Cardiac muscle cell (in vitro differentiated cells and primary cell): ENCODE data around the gene CCDC18. TPM values are rescaled to one million over a fixed set of nuclear protein-coding genes. Genes with fewer than 3 reads are reported as not detected.
"Not testable (repeated sequence)": the region's sequence is repeated elsewhere in the genome, so short reads cannot be mapped to it uniquely, and the experiment has no call there.

Source experiments
- DNase-seq, 2 donors: peaks; one replicate each; pipeline versions ENCODE4 v3.0.0 to v3.0.0-alpha.2; 2010 to 2017; ENCODE audit warnings: low read depth in 1 of 2, low spot score in 1 of 2
- H3K27ac ChIP-seq: fragments of 200-600 bp; sonication (generic); 2 replicates; pipeline ENCODE4 v1.5.1; 2016
- H3K27me3 ChIP-seq: fragments of 200-600 bp; sonication (generic); 2 replicates; pipeline ENCODE4 v1.6.0; 2016; ENCODE audit warnings: control low read depth
- H3K36me3 ChIP-seq: fragments of 200-600 bp; sonication (generic); 2 replicates; pipeline ENCODE4 v1.5.1; 2016; ENCODE audit warnings: control low read depth
- H3K4me1 ChIP-seq: fragments of 200-600 bp; sonication (generic); 2 replicates; pipeline ENCODE4 v1.8.1; 2017; ENCODE audit warnings: low read depth, mild to moderate bottlenecking, mixed run types
- H3K4me3 ChIP-seq: fragments of 200-600 bp; sonication (generic); 2 replicates; pipeline ENCODE4 v1.5.1; 2016; ENCODE audit warnings: mild to moderate bottlenecking
- H3K9me3 ChIP-seq: fragments of 200-600 bp; sonication (generic); 2 replicates; pipeline ENCODE4 v1.5.1; 2017; ENCODE audit warnings: low read depth, mild to moderate bottlenecking, control low read depth
- polyA plus RNA-seq: library from polyadenylated mRNA; unstranded; fragments of >200 nt; fragmentation: Nextera tagmentation; extraction: Ambion mirVana; gene quantifications from 2 replicates; pipeline ENCODE4 v1.2.1, GENCODE V29; 2016
- total RNA-seq: library from RNA; depleted of rRNA; stranded (reverse); fragments of >200 nt; gene quantifications from 2 replicates; pipeline ENCODE4 v1.2.3, GENCODE V29; 2016
- TF ChIP-seq, protein P1 (sequence below): IDR thresholded peaks from 2 replicates; pipeline ENCODE4 v1.5.1; 2012; ENCODE audit warnings: low read depth, mild to moderate bottlenecking, low read length

The CCDC18 gene
- total and polyA plus RNA-seq, 2 experiments from 2014 or later, result 10.2 to 11.6 TPM

GRCh38 chr1:93167006-93167405 lies 13.5 kb upstream of the CCDC18 start:
- no peak overlapping the region for H3K4me3 ChIP-seq
- no peaks in the 10 kb centered on the region for H3K9me3 ChIP-seq
- no peaks in the 10 kb centered on the region for H3K36me3 ChIP-seq
- no peak for DNase-seq
- no peaks in the 10 kb centered on the region for H3K4me1 ChIP-seq
- H3K27me3 ChIP-seq, result no peaks in the 10 kb centered on the region
- H3K27ac ChIP-seq, result no peak overlapping the region
- TF ChIP-seq, protein P1, sequence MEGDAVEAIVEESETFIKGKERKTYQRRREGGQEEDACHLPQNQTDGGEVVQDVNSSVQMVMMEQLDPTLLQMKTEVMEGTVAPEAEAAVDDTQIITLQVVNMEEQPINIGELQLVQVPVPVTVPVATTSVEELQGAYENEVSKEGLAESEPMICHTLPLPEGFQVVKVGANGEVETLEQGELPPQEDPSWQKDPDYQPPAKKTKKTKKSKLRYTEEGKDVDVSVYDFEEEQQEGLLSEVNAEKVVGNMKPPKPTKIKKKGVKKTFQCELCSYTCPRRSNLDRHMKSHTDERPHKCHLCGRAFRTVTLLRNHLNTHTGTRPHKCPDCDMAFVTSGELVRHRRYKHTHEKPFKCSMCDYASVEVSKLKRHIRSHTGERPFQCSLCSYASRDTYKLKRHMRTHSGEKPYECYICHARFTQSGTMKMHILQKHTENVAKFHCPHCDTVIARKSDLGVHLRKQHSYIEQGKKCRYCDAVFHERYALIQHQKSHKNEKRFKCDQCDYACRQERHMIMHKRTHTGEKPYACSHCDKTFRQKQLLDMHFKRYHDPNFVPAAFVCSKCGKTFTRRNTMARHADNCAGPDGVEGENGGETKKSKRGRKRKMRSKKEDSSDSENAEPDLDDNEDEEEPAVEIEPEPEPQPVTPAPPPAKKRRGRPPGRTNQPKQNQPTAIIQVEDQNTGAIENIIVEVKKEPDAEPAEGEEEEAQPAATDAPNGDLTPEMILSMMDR, result no peak

- not testable (repeated sequence) for H3K36me3 ChIP-seq, H3K27ac ChIP-seq, H3K9me3 ChIP-seq, H3K27me3 ChIP-seq, DNase-seq, H3K4me1 ChIP-seq, H3K4me3 ChIP-seq
Observed at GRCh38 chr1:93170141-93170678, 10.3 kb upstream of the CCDC18 start.

DNA sequence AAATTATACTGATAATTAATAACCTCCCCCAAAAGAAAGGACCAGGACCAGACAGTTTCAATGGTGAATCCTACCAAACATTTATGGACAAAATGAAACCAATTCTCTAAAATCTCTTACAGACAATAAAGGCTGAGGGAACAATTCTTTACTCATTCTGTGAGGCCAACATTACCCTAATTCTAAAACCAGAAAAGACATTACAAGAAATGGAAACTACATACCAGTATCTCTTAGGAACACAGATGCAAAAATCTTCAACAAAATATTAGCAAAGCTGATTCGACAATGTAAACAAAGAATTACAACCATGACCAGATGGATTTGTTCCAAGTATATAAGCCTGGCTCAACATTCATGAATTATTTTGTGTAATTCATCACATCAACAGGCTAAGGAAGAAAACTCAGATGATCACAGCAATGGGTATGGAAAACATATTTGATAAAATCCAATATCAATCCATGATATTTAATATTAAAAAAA lies 8.9 kb upstream of the CCDC18 start:
- H3K4me1 ChIP-seq, result no peaks in the 10 kb centered on the region
- no peaks in the 10 kb centered on the region for H3K27me3 ChIP-seq
- DNase-seq, result no peak
- TF ChIP-seq, protein P1, result no peak
- no peak overlapping the region for H3K4me3 ChIP-seq
- H3K9me3 ChIP-seq, result no peaks in the 10 kb centered on the region
- H3K36me3 ChIP-seq, result no peaks in the 10 kb centered on the region
- H3K27ac ChIP-seq, result no peak overlapping the region

- H3K36me3 ChIP-seq, result no peaks in the 10 kb centered on the region
- TF ChIP-seq, protein P1, result no peak
- H3K4me1 ChIP-seq, result peaks cover 2% of the 10 kb centered on the region
- H3K27me3 ChIP-seq, result no peaks in the 10 kb centered on the region
- H3K4me3 ChIP-seq, result no peak overlapping the region
- H3K9me3 ChIP-seq, result no peaks in the 10 kb centered on the region
- DNase-seq, result peak; percentile 28 to 61
- H3K27ac ChIP-seq, result peak overlapping the region; percentile 17
Observed at GRCh38 chr1:93172778-93173177, 7.7 kb upstream of the CCDC18 start.

- not testable (repeated sequence) for H3K4me3 ChIP-seq, DNase-seq, H3K27me3 ChIP-seq, H3K36me3 ChIP-seq, H3K27ac ChIP-seq, H3K9me3 ChIP-seq
- peaks cover 14% of the 10 kb centered on the region for H3K4me1 ChIP-seq
Observed at GRCh38 chr1:93174638-93175037, 5.9 kb upstream of the CCDC18 start.

GRCh38 chr1:93177991-93178390 lies 2.5 kb upstream of the CCDC18 start:
- H3K36me3 ChIP-seq, result no peaks in the 10 kb centered on the region
- TF ChIP-seq, protein P1, result no peak
- H3K27me3 ChIP-seq, result no peaks in the 10 kb centered on the region
- peak in 1 of 2 donors; percentile 55 for DNase-seq
- peaks cover 14% of the 10 kb centered on the region for H3K4me1 ChIP-seq
- H3K27ac ChIP-seq, result no peak overlapping the region
- no peaks in the 10 kb centered on the region for H3K9me3 ChIP-seq
- no peak overlapping the region for H3K4me3 ChIP-seq

GRCh38 chr1:93178418-93178817 lies 2.1 kb upstream of the CCDC18 start:
- Histone ChIP-seq H3K4me1 (peaks cover 14% of the 10 kb centered on the region), H3K27me3 (no peaks in the 10 kb centered on the region), H3K36me3 (no peaks in the 10 kb centered on the region), H3K27ac (no peak overlapping the region), H3K9me3 (no peaks in the 10 kb centered on the region), H3K4me3 (peak overlapping the region; percentile 50)
- DNase-seq, result peak in 1 of 2 donors; percentile 64
- TF ChIP-seq, protein P1, result no peak
